Fibroblast of lung (primary cell): ENCODE measurements around the gene EPHB1. TPM values are rescaled to one million over a fixed set of nuclear protein-coding genes. Genes with fewer than 3 reads are reported as not detected.

Source experiments
- DNase-seq, 2 donors: peaks; one replicate each; pipeline versions ENCODE4 v3.0.0 to v3.0.0-alpha.2; 2010; ENCODE audit warnings: low read depth in 2 of 2
- H2AFZ ChIP-seq: 2 replicates; pipeline ENCODE4 v1.5.1; 2012; ENCODE audit warnings: low read length, control low read depth, inconsistent platforms
- H3K27ac ChIP-seq: 2 replicates; pipeline ENCODE4 v1.5.1; 2011; ENCODE audit warnings: low read length, control low read depth; ENCODE audit not compliant: insufficient read depth
- H3K27me3 ChIP-seq: 2 replicates; pipeline ENCODE4 v1.5.1; 2011; ENCODE audit warnings: mild to moderate bottlenecking, low read length; ENCODE audit not compliant: control insufficient read depth, insufficient read depth
- H3K36me3 ChIP-seq: 2 replicates; pipeline ENCODE4 v1.5.1; 2011; ENCODE audit warnings: low read length; ENCODE audit not compliant: control insufficient read depth, insufficient read depth
- H3K4me1 ChIP-seq: 2 replicates; pipeline ENCODE4 v1.5.1; 2011; ENCODE audit warnings: low read length; ENCODE audit not compliant: control insufficient read depth, insufficient read depth; ENCODE audit errors: extremely low read depth
- H3K4me2 ChIP-seq: 2 replicates; pipeline ENCODE4 v1.5.1; 2011; ENCODE audit warnings: low read length, control low read depth; ENCODE audit not compliant: insufficient read depth; ENCODE audit errors: extremely low read depth
- H3K4me3 ChIP-seq, 4 experiments: fragments of 200-600 bp in 1 of 4; sonication (generic) in 1 of 4; replicated peaks in 1 of 4; 2 replicates each; pipeline ENCODE4 v1.5.1; 2011 to 2016; ENCODE audit warnings: low read length in 4 of 4, low read depth in 3 of 4, mild to moderate bottlenecking in 3 of 4, control low read depth in 2 of 4, inconsistent platforms in 1 of 4, mixed read lengths in 1 of 4; ENCODE audit not compliant: insufficient read depth in 1 of 4; ENCODE audit errors: control extremely low read depth in 1 of 4
- H3K79me2 ChIP-seq: 2 replicates; pipeline ENCODE4 v1.5.1; 2012; ENCODE audit warnings: mild to moderate bottlenecking, low read length, inconsistent platforms; ENCODE audit not compliant: control insufficient read depth, insufficient read depth
- H3K9ac ChIP-seq: 2 replicates; pipeline ENCODE4 v1.5.1; 2011; ENCODE audit warnings: mild to moderate bottlenecking, low read length, control low read depth; ENCODE audit not compliant: insufficient read depth
- H3K9me3 ChIP-seq: 2 replicates; pipeline ENCODE4 v1.5.1; 2012; ENCODE audit warnings: low read depth, low read length; ENCODE audit not compliant: control insufficient read depth, insufficient read depth
- H4K20me1 ChIP-seq: 2 replicates; pipeline ENCODE4 v1.5.1; 2011; ENCODE audit warnings: low read length; ENCODE audit not compliant: control insufficient read depth, insufficient read depth; ENCODE audit errors: extremely low read depth
- CTCF ChIP-seq, 2 donors: IDR thresholded peaks in 1 of 2; conservative IDR thresholded peaks in 1 of 2; 1 replicate in 1 of 2; 2 replicates in 1 of 2; pipeline ENCODE4 v1.5.1; 2011 to 2012; ENCODE audit warnings: low read length in 2 of 2, control low read depth in 1 of 2, inconsistent platforms in 1 of 2, low read depth in 1 of 2, mild to moderate bottlenecking in 1 of 2
- EZH2 ChIP-seq: IDR thresholded peaks from 2 replicates; pipeline ENCODE4 v1.5.1; 2012; ENCODE audit warnings: low read length, control low read depth, mild to moderate bottlenecking; ENCODE audit errors: missing control alignments
- polyA plus RNA-seq, 2 donors: library from polyadenylated mRNA; depleted of rRNA in 1 of 2; stranded (reverse) in 1 of 2; unstranded in 1 of 2; fragments of >200 nt; gene quantifications; 2 replicates each; pipeline ENCODE4 v1.2.1, GENCODE V29; 2011 to 2012; ENCODE audit warnings: missing spikeins in 1 of 2
- total RNA-seq: library from RNA; depleted of rRNA; stranded (reverse); fragments of >200 nt; gene quantifications from 2 replicates; pipeline ENCODE4 v1.2.1, GENCODE V29; 2014

The EPHB1 gene
- total and polyA plus RNA-seq, 2 donors (not counting 1 experiment from before 2014, with no cell fraction given) = 0.14 to 0.50 TPM

- H2AFZ ChIP-seq = no peak overlapping the region
- H3K36me3 ChIP-seq = no peaks in the 10 kb centered on the region
- H3K27ac ChIP-seq = no peak overlapping the region
- H4K20me1 ChIP-seq = no peaks in the 10 kb centered on the region
- no peak for DNase-seq
- H3K9me3 ChIP-seq = no peaks in the 10 kb centered on the region
- H3K4me3 ChIP-seq = no peak overlapping the region
- H3K79me2 ChIP-seq = no peaks in the 10 kb centered on the region
- H3K4me2 ChIP-seq = no peak overlapping the region
- no peaks in the 10 kb centered on the region for H3K4me1 ChIP-seq
- no peak overlapping the region for H3K9ac ChIP-seq
- H3K27me3 ChIP-seq = no peaks in the 10 kb centered on the region
- TF ChIP-seq EZH2 (no peak), CTCF (conservative IDR thresholded peaks at IDR 0.05 in 1 of 2, IDR thresholded peaks at IDR 0.05 in 1 of 2; ENCODE audit: low read depth in 1 of 2, low read length in 2 of 2) (no peak)
These were observed 179.6 kb downstream of the EPHB1 start for GRCh38 chr3:134974624-134975023.

- Histone ChIP-seq H3K4me3 (no peak overlapping the region), H3K79me2 (no peaks in the 10 kb centered on the region), H2AFZ (no peak overlapping the region), H3K36me3 (no peaks in the 10 kb centered on the region), H3K27ac (no peak overlapping the region), H3K4me1 (no peaks in the 10 kb centered on the region), H3K9me3 (no peaks in the 10 kb centered on the region), H3K9ac (no peak overlapping the region), H4K20me1 (no peaks in the 10 kb centered on the region), H3K27me3 (no peaks in the 10 kb centered on the region), H3K4me2 (no peak overlapping the region)
- DNase-seq = no peak
- no peak for TF ChIP-seq CTCF (conservative IDR thresholded peaks at IDR 0.05 in 1 of 2, IDR thresholded peaks at IDR 0.05 in 1 of 2; ENCODE audit: low read depth in 1 of 2, low read length in 2 of 2)
- TF ChIP-seq EZH2 = no peak
These were observed 181.9 kb downstream of the EPHB1 start for GRCh38 chr3:134976948-134977347.

- Histone ChIP-seq H2AFZ (no peak overlapping the region), H3K27ac (no peak overlapping the region), H4K20me1 (no peaks in the 10 kb centered on the region), H3K36me3 (no peaks in the 10 kb centered on the region), H3K79me2 (no peaks in the 10 kb centered on the region), H3K4me3 (no peak overlapping the region), H3K27me3 (no peaks in the 10 kb centered on the region), H3K9ac (no peak overlapping the region), H3K4me2 (no peak overlapping the region), H3K9me3 (no peaks in the 10 kb centered on the region), H3K4me1 (no peaks in the 10 kb centered on the region)
- DNase-seq = no peak
- TF ChIP-seq CTCF (conservative IDR thresholded peaks at IDR 0.05 in 1 of 2, IDR thresholded peaks at IDR 0.05 in 1 of 2; ENCODE audit: low read depth in 1 of 2, low read length in 2 of 2) = no peak
- no peak for TF ChIP-seq EZH2
These were observed 183.6 kb downstream of the EPHB1 start for GRCh38 chr3:134978658-134979057.
